Measurements from ENCODE around the gene RASAL3.

RASAL3 gene

GRCh38 chr19:15452111-15453047 is 12.0 kb downstream of the RASAL3 start (continued):
- TF ChIP-seq ZNF70 (CRISPR knock-in tag; IDR thresholded peaks at IDR 0.05), result no peak

GRCh38 chr19:15450528-15450890 is 13.8 kb downstream of the RASAL3 start:
- ATAC-seq, result no peak
- no peak for TF ChIP-seq PATZ1 (CRISPR knock-in tag; IDR thresholded peaks at IDR 0.05; ENCODE audit: borderline replicate concordance)
- no peak for TF ChIP-seq CSRNP3 (CRISPR knock-in tag; IDR thresholded peaks at IDR 0.05)
- no peak for TF ChIP-seq ZFP3 (CRISPR knock-in tag; IDR thresholded peaks at IDR 0.05)

DNA sequence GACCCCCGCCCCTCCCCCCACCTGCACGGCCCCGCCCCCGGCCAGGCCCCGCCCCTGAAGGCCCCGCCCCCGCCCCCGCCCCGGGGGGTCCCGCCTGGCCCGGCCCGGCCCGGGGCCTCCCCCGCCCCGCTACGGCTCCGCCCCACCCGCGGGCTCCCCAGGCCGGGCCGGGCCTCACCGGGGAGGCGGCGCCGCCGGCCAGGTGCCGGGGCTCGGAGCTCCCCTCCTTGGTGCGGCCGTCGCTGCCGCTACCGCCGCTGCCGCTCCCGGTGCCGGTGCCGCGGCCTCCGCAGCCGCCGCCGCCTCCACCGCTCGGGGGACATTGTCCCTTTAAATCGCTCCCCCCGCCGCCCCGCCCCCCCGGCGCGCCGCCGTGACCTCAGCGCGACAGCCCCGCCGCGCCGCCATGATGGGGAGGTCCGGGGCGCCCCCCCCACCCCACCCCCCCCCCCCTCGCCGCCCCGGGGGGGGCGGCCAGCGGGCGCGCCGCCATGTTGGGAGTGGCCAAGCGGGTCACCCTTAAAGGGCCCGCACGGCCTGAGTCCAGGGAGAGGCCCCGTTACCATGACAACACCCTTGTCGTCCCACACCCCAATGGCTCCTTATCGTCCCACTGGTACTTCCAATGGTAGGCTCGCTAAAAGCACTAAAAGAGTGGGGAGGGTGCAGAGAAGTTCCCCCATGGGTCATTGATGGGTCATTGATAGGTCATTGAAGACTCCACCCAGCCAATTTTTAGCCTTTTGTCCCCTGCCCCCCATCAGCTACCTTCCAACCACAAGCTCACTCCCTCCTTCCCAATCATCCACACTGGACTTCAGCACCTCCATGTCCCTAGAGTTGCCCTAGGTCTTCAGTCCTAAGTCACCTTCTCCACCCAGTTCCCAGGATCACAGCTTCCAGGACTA is 14.5 kb downstream of the RASAL3 start, which contains the start of gene WIZ:
Gene WIZ, minus strand, starts transcription at position 337 of the 908 bp plus-strand sequence. CDS start 1,649 bp downstream, outside the sequence.
- no peak for ATAC-seq
- TF ChIP-seq ARNTL (CRISPR knock-in tag; IDR thresholded peaks at IDR 0.05; ENCODE audit: borderline replicate concordance, low read depth), result no peak
- no peak for TF ChIP-seq PPARA (CRISPR knock-in tag; IDR thresholded peaks at IDR 0.05; ENCODE audit: borderline replicate concordance)
- no peak for TF ChIP-seq ZFP30 (CRISPR knock-in tag; IDR thresholded peaks at IDR 0.05)
- TF ChIP-seq ZFP3 (CRISPR knock-in tag; IDR thresholded peaks at IDR 0.05), result no peak
- TF ChIP-seq ZNF565 (CRISPR knock-in tag; conservative IDR thresholded peaks at IDR 0.05; ENCODE audit: low read depth), result no peak
- TF ChIP-seq RARB (CRISPR knock-in tag; IDR thresholded peaks at IDR 0.05), result no peak
- no peak for TF ChIP-seq ISL1 (CRISPR knock-in tag; IDR thresholded peaks at IDR 0.05)
- TF ChIP-seq ESRRG (CRISPR knock-in tag; IDR thresholded peaks at IDR 0.05), result no peak
- no peak for TF ChIP-seq CREB5 (CRISPR knock-in tag; IDR thresholded peaks at IDR 0.05; ENCODE audit: low read depth)
- no peak for TF ChIP-seq TOX (CRISPR knock-in tag; IDR thresholded peaks at IDR 0.05; ENCODE audit: borderline replicate concordance)
- no peak for TF ChIP-seq CSRNP3 (CRISPR knock-in tag; IDR thresholded peaks at IDR 0.05)
- no peak for TF ChIP-seq ZC3H10 (CRISPR knock-in tag; IDR thresholded peaks at IDR 0.05)
- no peak for TF ChIP-seq BACH2 (CRISPR knock-in tag; IDR thresholded peaks at IDR 0.05; ENCODE audit: borderline replicate concordance)
- TF ChIP-seq TCF4 (CRISPR knock-in tag; IDR thresholded peaks at IDR 0.05; ENCODE audit: borderline replicate concordance), result no peak
- TF ChIP-seq ZNF8 (CRISPR knock-in tag; IDR thresholded peaks at IDR 0.05), result no peak
- TF ChIP-seq PATZ1 (CRISPR knock-in tag; IDR thresholded peaks at IDR 0.05; ENCODE audit: borderline replicate concordance), result no peak
- no peak for TF ChIP-seq OSR1 (CRISPR knock-in tag; IDR thresholded peaks at IDR 0.05)
- no peak for TF ChIP-seq ZNF70 (CRISPR knock-in tag; IDR thresholded peaks at IDR 0.05)
- no peak for TF ChIP-seq GLIS3 (CRISPR knock-in tag; IDR thresholded peaks at IDR 0.05)
